DOHH2 (cell line): ENCODE results near the gene COTL1.

Experiments used
- CTCF ChIP-seq: fragments of 200-600 bp; sonication (generic); IDR thresholded peaks from one replicate; pipeline ENCODE4 v1.5.1; 2014; ENCODE audit warnings: antibody characterized with exemption, mild to moderate bottlenecking, low read depth, low read length; ENCODE audit not compliant: poor library complexity, severe bottlenecking
- EZH2phosphoT487 ChIP-seq: fragments of 200-600 bp; sonication (generic); IDR thresholded peaks from 2 replicates; pipeline ENCODE4 v1.6.1; 2017; ENCODE audit warnings: borderline replicate concordance, mild to moderate bottlenecking, antibody characterized with exemption, low read length, moderate library complexity, mixed read lengths

- TF ChIP-seq CTCF (no peak), EZH2phosphoT487 (no peak)
Observed at GRCh38 chr16:84563786-84564420, 54.0 kb downstream of the COTL1 start.
